Measurements from ENCODE around the gene NT5DC2.

NT5DC2 gene

DNA sequence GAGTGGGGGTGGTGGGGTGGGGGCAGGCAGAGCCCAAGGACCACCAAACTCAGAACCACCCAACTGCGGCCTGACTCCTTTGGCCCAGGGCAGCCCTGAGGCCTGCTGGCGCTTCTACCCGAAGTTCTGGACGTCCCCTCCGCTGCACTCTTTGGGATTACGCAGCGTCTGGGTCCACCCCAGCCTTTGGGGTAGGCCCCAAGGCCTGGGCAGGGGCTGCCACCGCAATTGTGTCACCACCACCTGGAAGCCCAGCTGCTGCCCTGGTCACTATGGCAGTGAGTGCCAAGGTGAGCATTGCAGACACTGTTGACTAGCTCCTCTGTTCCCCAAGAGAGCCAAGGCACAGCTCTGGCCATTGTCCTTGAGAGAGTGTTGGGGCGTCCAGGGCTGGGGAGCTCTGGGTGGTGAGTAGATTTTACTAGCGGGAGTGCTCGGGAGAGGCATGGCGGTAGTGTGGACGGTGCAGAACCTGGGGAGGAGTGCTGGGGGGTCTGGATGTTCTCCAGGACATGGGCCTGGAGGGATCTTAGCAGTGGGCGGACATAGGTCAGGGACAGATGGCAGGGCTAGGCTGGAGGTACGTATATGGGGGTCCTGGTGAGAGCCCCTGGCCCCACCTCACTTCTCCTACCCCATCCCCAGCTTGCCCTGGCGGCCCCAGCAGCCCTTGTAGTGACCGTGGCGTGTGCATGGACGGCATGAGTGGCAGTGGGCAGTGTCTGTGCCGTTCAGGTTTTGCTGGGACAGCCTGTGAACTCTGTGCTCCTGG, 12.8 kb downstream of the NT5DC2 start:
- Histone ChIP-seq H3K18ac (ENCODE audit: low read depth in 1 of 2, low read length in 2 of 2) (no peak overlapping the region), H2AFZ (ENCODE audit: low read depth, low read length) (no peak overlapping the region), H3K79me1 (replicated peaks; ENCODE audit: low read length, poor library complexity, severe bottlenecking) (peaks cover 2% of the 10 kb centered on the region), H2AK5ac (ENCODE audit: low read length, severe bottlenecking) (no peak overlapping the region), H2BK120ac (ENCODE audit: low read depth, low read length) (no peak overlapping the region), H3K27ac (ENCODE audit: low read length, poor library complexity, severe bottlenecking) (no peak overlapping the region), H3K9ac (ENCODE audit: low read length) (no peak overlapping the region), H3K4me2 (ENCODE audit: low read length, poor library complexity, severe bottlenecking) (no peak overlapping the region), H3K27me3 (ENCODE audit: control insufficient read depth in 1 of 2, insufficient read depth in 1 of 2, low read length in 2 of 2) (peaks cover 0 to 18% of the 10 kb centered on the region in 2 experiments), H3K23ac (ENCODE audit: low read length in 2 of 2) (no peak overlapping the region), H2BK5ac (ENCODE audit: low read depth, low read length, poor library complexity, severe bottlenecking) (no peak overlapping the region), H3K4me1 (ENCODE audit: control insufficient read depth, insufficient read depth, low read depth, low read length) (peaks cover 15% of the 10 kb centered on the region), H2BK12ac (ENCODE audit: low read length in 2 of 2) (no peak overlapping the region), H3K14ac (ENCODE audit: low read length in 2 of 2) (no peak overlapping the region), H4K8ac (ENCODE audit: low read length) (no peak overlapping the region), H3K36me3 (ENCODE audit: control insufficient read depth in 1 of 2, insufficient read depth in 2 of 2, low read depth in 1 of 2, low read length in 2 of 2) (peaks cover 22 to 48% of the 10 kb centered on the region in 2 experiments), H3K4ac (ENCODE audit: low read depth in 1 of 2, low read length in 2 of 2) (no peak overlapping the region), H2BK15ac (ENCODE audit: low read depth, poor library complexity, severe bottlenecking) (no peak overlapping the region), H3K9me3 (ENCODE audit: control insufficient read depth, low read length) (no peaks in the 10 kb centered on the region), H4K91ac (ENCODE audit: low read length) (no peak overlapping the region), H3K4me3 (ENCODE audit: insufficient read depth in 1 of 2, low read depth in 1 of 2, low read length in 2 of 2) (no peak overlapping the region)
- no peak for DNase-seq
- WGBS = 89% methylated on average over 19 of the region's 20 CpGs

DNA sequence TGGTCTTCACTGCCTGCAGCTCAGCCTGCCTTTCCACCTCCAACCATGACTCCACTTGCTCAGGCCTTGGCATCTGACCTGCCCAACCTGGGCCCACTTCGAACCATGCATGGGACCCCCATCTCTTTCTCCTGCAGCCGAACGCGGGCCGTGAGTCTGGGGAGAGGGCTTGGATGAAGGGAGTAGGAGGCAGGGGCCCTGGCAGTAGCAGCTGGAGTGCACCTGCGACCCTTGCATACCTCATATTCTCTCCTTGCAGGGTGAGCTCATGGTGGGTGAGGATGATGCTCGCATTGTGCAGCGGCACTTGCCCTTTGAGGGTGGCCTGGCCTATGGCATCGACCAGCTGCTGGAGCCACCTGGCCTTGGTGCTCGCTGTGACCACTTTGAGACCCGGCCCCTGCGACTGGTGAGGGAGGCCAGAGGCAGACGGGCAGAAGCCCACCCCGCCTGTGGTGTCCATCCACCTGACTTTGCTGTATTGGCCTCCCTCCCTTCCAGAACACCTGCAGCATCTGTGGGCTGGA, 13.5 kb downstream of the NT5DC2 start:
- Histone ChIP-seq H3K4me3 (ENCODE audit: insufficient read depth in 1 of 2, low read depth in 1 of 2, low read length in 2 of 2) (no peak overlapping the region), H3K23ac (ENCODE audit: low read length in 2 of 2) (no peak overlapping the region), H3K9me3 (ENCODE audit: control insufficient read depth, low read length) (no peaks in the 10 kb centered on the region), H2AK5ac (ENCODE audit: low read length, severe bottlenecking) (no peak overlapping the region), H3K36me3 (ENCODE audit: control insufficient read depth in 1 of 2, insufficient read depth in 2 of 2, low read depth in 1 of 2, low read length in 2 of 2) (peaks cover 15 to 41% of the 10 kb centered on the region in 2 experiments), H3K4ac (ENCODE audit: low read depth in 1 of 2, low read length in 2 of 2) (no peak overlapping the region), H2BK120ac (ENCODE audit: low read depth, low read length) (no peak overlapping the region), H3K9ac (ENCODE audit: low read length) (no peak overlapping the region), H3K18ac (ENCODE audit: low read depth in 1 of 2, low read length in 2 of 2) (no peak overlapping the region), H3K79me1 (replicated peaks; ENCODE audit: low read length, poor library complexity, severe bottlenecking) (no peaks in the 10 kb centered on the region), H2AFZ (ENCODE audit: low read depth, low read length) (no peak overlapping the region), H2BK5ac (ENCODE audit: low read depth, low read length, poor library complexity, severe bottlenecking) (no peak overlapping the region), H4K91ac (ENCODE audit: low read length) (no peak overlapping the region), H2BK12ac (ENCODE audit: low read length in 2 of 2) (no peak overlapping the region), H3K27ac (ENCODE audit: low read length, poor library complexity, severe bottlenecking) (no peak overlapping the region), H3K4me2 (ENCODE audit: low read length, poor library complexity, severe bottlenecking) (no peak overlapping the region), H2BK15ac (ENCODE audit: low read depth, poor library complexity, severe bottlenecking) (no peak overlapping the region), H4K8ac (ENCODE audit: low read length) (no peak overlapping the region), H3K27me3 (ENCODE audit: control insufficient read depth in 1 of 2, insufficient read depth in 1 of 2, low read length in 2 of 2) (peaks cover 3 to 24% of the 10 kb centered on the region in 2 experiments), H3K4me1 (ENCODE audit: control insufficient read depth, insufficient read depth, low read depth, low read length) (peaks cover 12% of the 10 kb centered on the region), H3K14ac (ENCODE audit: low read length in 2 of 2) (no peak overlapping the region)
- no peak for DNase-seq
- 95% methylated on average over 11 of the region's 14 CpGs for WGBS

DNA sequence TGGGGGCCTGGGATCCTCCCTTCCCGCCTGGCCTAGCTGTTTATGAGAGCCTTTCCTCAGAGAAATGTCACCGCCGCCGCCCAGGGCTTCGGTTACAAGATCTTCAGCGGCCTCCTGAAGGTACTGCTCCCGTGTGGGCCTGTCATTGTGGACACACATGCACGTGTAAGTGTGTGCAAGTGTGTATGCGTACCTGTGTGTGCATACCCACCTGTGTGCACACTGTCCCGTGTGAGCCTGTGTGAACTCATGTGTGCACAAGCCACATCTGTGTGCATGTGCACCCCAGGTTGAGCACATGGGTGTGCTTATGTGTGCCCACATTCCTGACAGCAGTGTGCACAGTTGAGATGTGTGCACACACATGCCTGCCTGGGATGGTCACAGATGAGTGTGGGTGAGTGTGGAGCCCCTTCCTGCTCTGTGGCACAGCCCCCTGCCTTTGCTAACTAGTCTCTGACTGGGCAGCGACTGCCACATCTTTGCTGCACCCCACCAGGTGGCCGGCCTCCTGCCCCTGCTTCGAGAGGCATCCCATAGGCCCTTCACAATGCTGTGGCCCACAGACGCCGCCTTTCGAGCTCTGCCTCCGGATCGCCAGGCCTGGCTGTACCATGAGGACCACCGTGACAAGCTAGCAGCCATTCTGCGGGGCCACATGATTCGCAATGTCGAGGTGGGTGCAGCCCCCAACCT, 14.1 kb downstream of the NT5DC2 start:
- no peak overlapping the region for H3K9ac ChIP-seq (ENCODE audit: low read length)
- no peak overlapping the region for H3K18ac ChIP-seq (ENCODE audit: low read depth in 1 of 2, low read length in 2 of 2)
- no peaks in the 10 kb centered on the region for H3K9me3 ChIP-seq (ENCODE audit: control insufficient read depth, low read length)
- H3K27ac ChIP-seq (ENCODE audit: low read length, poor library complexity, severe bottlenecking) = no peak overlapping the region
- H3K4ac ChIP-seq (ENCODE audit: low read depth in 1 of 2, low read length in 2 of 2) = no peak overlapping the region
- peaks cover 9% of the 10 kb centered on the region for H3K4me1 ChIP-seq (ENCODE audit: control insufficient read depth, insufficient read depth, low read depth, low read length)
- no peak overlapping the region for H2BK12ac ChIP-seq (ENCODE audit: low read length in 2 of 2)
- H2BK5ac ChIP-seq (ENCODE audit: low read depth, low read length, poor library complexity, severe bottlenecking) = no peak overlapping the region
- 85% methylated on average over 19 of the region's 22 CpGs for WGBS
- H3K14ac ChIP-seq (ENCODE audit: low read length in 2 of 2) = no peak overlapping the region
- H3K36me3 ChIP-seq (ENCODE audit: control insufficient read depth in 1 of 2, insufficient read depth in 2 of 2, low read depth in 1 of 2, low read length in 2 of 2) = peaks cover 12 to 35% of the 10 kb centered on the region in 2 experiments
- peaks cover 3 to 30% of the 10 kb centered on the region in 2 experiments for H3K27me3 ChIP-seq (ENCODE audit: control insufficient read depth in 1 of 2, insufficient read depth in 1 of 2, low read length in 2 of 2)
- H3K4me3 ChIP-seq (ENCODE audit: insufficient read depth in 1 of 2, low read depth in 1 of 2, low read length in 2 of 2) = no peak overlapping the region
- no peak overlapping the region for H4K91ac ChIP-seq (ENCODE audit: low read length)
- no peak overlapping the region for H4K8ac ChIP-seq (ENCODE audit: low read length)
- H3K4me2 ChIP-seq (ENCODE audit: low read length, poor library complexity, severe bottlenecking) = no peak overlapping the region
- no peak overlapping the region for H2AFZ ChIP-seq (ENCODE audit: low read depth, low read length)
- H2AK5ac ChIP-seq (ENCODE audit: low read length, severe bottlenecking) = no peak overlapping the region
- H2BK120ac ChIP-seq (ENCODE audit: low read depth, low read length) = no peak overlapping the region
- DNase-seq = no peak
- no peaks in the 10 kb centered on the region for H3K79me1 ChIP-seq (replicated peaks; ENCODE audit: low read length, poor library complexity, severe bottlenecking)
- H3K23ac ChIP-seq (ENCODE audit: low read length in 2 of 2) = no peak overlapping the region
- no peak overlapping the region for H2BK15ac ChIP-seq (ENCODE audit: low read depth, poor library complexity, severe bottlenecking)
